T-helper 1 cell (primary cell): ENCODE data around the gene LFNG.
"Not testable (repeated sequence)": the region's sequence is repeated elsewhere in the genome, so short reads cannot be mapped to it uniquely, and the experiment has no call there.

Experiments
- DNase-seq, 5 donors: peaks; one replicate each; pipeline ENCODE4 v3.0.0-alpha.2; 2012 to 2020

Gene LFNG

GRCh38 chr7:2545746-2546425, 26.3 kb downstream of the LFNG start:
- no peak for DNase-seq

GRCh38 chr7:2546776-2547586, 27.4 kb downstream of the LFNG start:
- no peak for DNase-seq

- no peak for DNase-seq
Measured at GRCh38 chr7:2551418-2551817, 31.8 kb downstream of the LFNG start.

GRCh38 chr7:2553108-2553507, 33.5 kb downstream of the LFNG start:
- DNase-seq, result no peak

- no peak for DNase-seq
Measured at GRCh38 chr7:2553831-2554581, 34.4 kb downstream of the LFNG start.

GRCh38 chr7:2554661-2555111, 35.1 kb downstream of the LFNG start:
- DNase-seq, result no peak

GRCh38 chr7:2555121-2556052, 35.8 kb downstream of the LFNG start, which contains the start of gene BRAT1:
Gene BRAT1 (minus strand): TSS chr7:2555524. CDS start chr7:2554431, 1,093 bp downstream.
- DNase-seq, result peak; percentile 91 to 96 (median 92)

GRCh38 chr7:2558629-2559282, 39.2 kb downstream of the LFNG start, which contains the start of gene IQCE:
Gene IQCE (plus strand): TSS chr7:2558979. CDS start chr7:2559182, 203 bp downstream.
- DNase-seq, result peak; percentile 75 to 89 (median 80)

GRCh38 chr7:2559283-2559950, 39.8 kb downstream of the LFNG start:
- DNase-seq, result peak in 2 of 5 donors; percentile 26 to 48

- DNase-seq, result not testable (repeated sequence)
Measured at GRCh38 chr7:2563955-2564354, 44.4 kb downstream of the LFNG start.

- DNase-seq, result no peak
Measured at GRCh38 chr7:2564970-2565540, 45.5 kb downstream of the LFNG start.

GRCh38 chr7:2566348-2566889, 46.8 kb downstream of the LFNG start:
- no peak for DNase-seq

GRCh38 chr7:2566890-2567678, 47.5 kb downstream of the LFNG start:
- peak in 1 of 5 donors; percentile 43 for DNase-seq

GRCh38 chr7:2567679-2568278, 48.2 kb downstream of the LFNG start:
- DNase-seq, result no peak

- no peak for DNase-seq
Measured at GRCh38 chr7:2568521-2569223, 49.1 kb downstream of the LFNG start.

- DNase-seq, result no peak
Measured at GRCh38 chr7:2569421-2569820, 49.8 kb downstream of the LFNG start.

GRCh38 chr7:2570021-2570420, 50.4 kb downstream of the LFNG start:
- DNase-seq, result no peak

GRCh38 chr7:2571409-2571808, 51.8 kb downstream of the LFNG start:
- no peak for DNase-seq
